ENCODE results near the gene LRP1. TPM values are rescaled to one million over a fixed set of nuclear protein-coding genes. Genes with fewer than 3 reads are reported as not detected.

LRP1 gene
- total RNA-seq, 1 donor from 2014 or later = 369 TPM

DNA sequence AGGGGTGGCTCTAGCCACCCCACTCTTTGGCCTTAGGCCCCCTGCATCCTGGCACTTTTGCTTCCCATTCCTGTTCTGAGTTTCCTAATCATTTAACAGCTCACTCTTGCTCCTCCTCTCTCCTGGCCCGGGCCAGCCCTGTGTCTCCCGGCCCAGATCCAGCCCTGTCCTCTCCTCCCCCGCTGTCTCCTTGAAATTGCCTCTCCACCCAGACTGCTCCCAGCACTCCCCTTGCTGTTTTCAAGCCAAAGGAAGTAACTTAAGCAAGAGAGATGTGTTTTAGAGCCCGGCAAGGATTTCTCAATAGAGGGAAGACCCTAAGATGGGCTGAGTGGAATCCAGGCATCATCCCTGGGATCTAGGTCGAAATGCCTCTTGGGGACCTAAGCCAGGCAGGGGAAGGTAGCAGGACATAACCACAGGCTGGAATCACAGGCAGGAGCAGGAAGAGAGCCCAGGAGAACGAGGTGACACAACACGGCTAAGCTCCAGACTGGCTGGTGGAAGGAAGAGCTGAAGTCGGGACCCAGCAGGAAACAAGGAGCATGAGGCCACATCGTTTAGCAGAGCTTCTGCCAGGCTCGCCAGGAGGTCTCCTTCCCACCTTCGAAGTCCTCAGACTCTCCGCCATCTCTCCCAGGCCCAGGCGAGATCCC lies 21.1 kb downstream of the LRP1 start:
- Mint-ChIP-seq H3K36me3 (ENCODE audit: low read depth, unreplicated experiment) (peaks cover 52% of the 10 kb centered on the region), H3K4me1 (ENCODE audit: low read depth, unreplicated experiment) (peaks cover 58% of the 10 kb centered on the region), H3K27me3 (ENCODE audit: low read depth, unreplicated experiment) (no peaks in the 10 kb centered on the region), H3K4me3 (ENCODE audit: unreplicated experiment) (no peak overlapping the region), H3K9me3 (ENCODE audit: unreplicated experiment) (no peaks in the 10 kb centered on the region), H3K27ac (ENCODE audit: unreplicated experiment) (peak overlapping the region; percentile 70)
- Histone ChIP-seq H3K9me3 (ENCODE audit: insufficient read depth, low read depth, low read length) (no peaks in the 10 kb centered on the region), H3K79me2 (ENCODE audit: insufficient read depth, low read length) (peaks cover 56% of the 10 kb centered on the region), H3K36me3 (ENCODE audit: insufficient read depth, low read length) (peaks cover 31% of the 10 kb centered on the region), H3K4me3 (ENCODE audit: insufficient read depth, low read depth, low read length) (no peak overlapping the region), H2AFZ (ENCODE audit: low read depth, low read length) (no peak overlapping the region), H3K4me1 (ENCODE audit: insufficient read depth, low read length) (peaks cover 50% of the 10 kb centered on the region), H3K9ac (ENCODE audit: low read length) (peak overlapping the region; percentile 19), H3K27ac (ENCODE audit: low read depth, low read length) (peak overlapping the region; percentile 10), H3K4me2 (ENCODE audit: low read length) (peak overlapping the region; percentile 4), H4K20me1 (ENCODE audit: insufficient read depth, low read length) (peaks cover 94% of the 10 kb centered on the region), H3K27me3 (ENCODE audit: insufficient read depth, low read length) (no peaks in the 10 kb centered on the region)
- FAIRE-seq (no peak), DNase-seq (ENCODE audit: low read depth) (no peak)
- TF ChIP-seq EZH2 (IDR thresholded peaks at IDR 0.05; ENCODE audit: insufficient read depth, low read length) (no peak), CTCF (IDR thresholded peaks at IDR 0.05; ENCODE audit: insufficient read depth, low read depth, low read length) (no peak)

DNA sequence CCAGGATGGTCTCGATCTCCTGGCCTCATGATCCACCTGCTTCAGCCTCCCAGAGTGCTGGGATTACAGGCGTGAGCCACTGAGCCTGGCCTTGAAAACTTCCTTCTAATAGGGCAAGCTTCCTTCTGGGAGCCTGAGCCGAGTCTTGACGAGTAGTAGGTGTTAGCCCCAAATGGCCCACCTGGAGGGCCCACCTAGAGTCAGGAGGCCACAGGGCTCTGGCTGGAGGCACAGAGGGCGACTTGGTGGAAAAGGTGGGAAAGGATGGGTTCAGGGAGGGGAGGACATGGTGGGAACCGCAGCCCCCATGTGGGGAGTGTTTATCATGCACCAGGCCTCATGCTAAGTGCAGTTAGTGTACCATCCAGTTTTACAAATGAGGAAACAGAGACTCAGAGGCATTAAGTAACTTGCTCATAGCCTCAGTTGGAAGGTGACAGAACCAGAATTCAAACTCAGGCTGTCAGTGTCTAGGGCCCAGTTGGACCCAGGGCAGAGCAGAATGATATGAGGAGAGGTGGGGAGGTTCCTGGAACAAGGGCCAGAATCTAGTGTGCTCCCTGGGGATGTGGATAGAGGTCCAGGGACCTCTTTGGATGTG lies 22.2 kb downstream of the LRP1 start:
- H3K4me2 ChIP-seq (ENCODE audit: low read length) = no peak overlapping the region
- H3K9ac ChIP-seq (ENCODE audit: low read length) = no peak overlapping the region
- peaks cover 50% of the 10 kb centered on the region for H3K4me1 ChIP-seq (ENCODE audit: insufficient read depth, low read length)
- DNase-seq (ENCODE audit: low read depth) (no peak), FAIRE-seq (no peak)
- no peak overlapping the region for H3K4me3 ChIP-seq (ENCODE audit: insufficient read depth, low read depth, low read length)
- H3K27ac Mint-ChIP-seq (ENCODE audit: unreplicated experiment) = no peak overlapping the region
- H3K27me3 Mint-ChIP-seq (ENCODE audit: low read depth, unreplicated experiment) = no peaks in the 10 kb centered on the region
- no peak overlapping the region for H3K4me3 Mint-ChIP-seq (ENCODE audit: unreplicated experiment)
- no peaks in the 10 kb centered on the region for H3K9me3 ChIP-seq (ENCODE audit: insufficient read depth, low read depth, low read length)
- H3K79me2 ChIP-seq (ENCODE audit: insufficient read depth, low read length) = peaks cover 46% of the 10 kb centered on the region
- peaks cover 55% of the 10 kb centered on the region for H3K4me1 Mint-ChIP-seq (ENCODE audit: low read depth, unreplicated experiment)
- peaks cover 31% of the 10 kb centered on the region for H3K36me3 ChIP-seq (ENCODE audit: insufficient read depth, low read length)
- no peak for TF ChIP-seq EZH2 (IDR thresholded peaks at IDR 0.05; ENCODE audit: insufficient read depth, low read length)
- no peak for TF ChIP-seq CTCF (IDR thresholded peaks at IDR 0.05; ENCODE audit: insufficient read depth, low read depth, low read length)
- H4K20me1 ChIP-seq (ENCODE audit: insufficient read depth, low read length) = peaks cover 95% of the 10 kb centered on the region
- peaks cover 55% of the 10 kb centered on the region for H3K36me3 Mint-ChIP-seq (ENCODE audit: low read depth, unreplicated experiment)
- peak overlapping the region; percentile 71 for H3K27ac ChIP-seq (ENCODE audit: low read depth, low read length)
- H3K9me3 Mint-ChIP-seq (ENCODE audit: unreplicated experiment) = no peaks in the 10 kb centered on the region
- H2AFZ ChIP-seq (ENCODE audit: low read depth, low read length) = no peak overlapping the region
- no peaks in the 10 kb centered on the region for H3K27me3 ChIP-seq (ENCODE audit: insufficient read depth, low read length)

All from astrocyte (in vitro differentiated cells and primary cell).